ENCODE measurements around the gene SCN4B.

GRCh38 chr11:118144301-118145268, 8.0 kb downstream of the SCN4B start:
- no peak for TF ChIP-seq EZH2 (IDR thresholded peaks at IDR 0.05)
- no peak for TF ChIP-seq POLR2AphosphoS5 (IDR thresholded peaks at IDR 0.05; ENCODE audit: borderline replicate concordance, low read depth, low read length)
